ENCODE results near the gene MACROH2A2. TPM values are rescaled to one million over a fixed set of nuclear protein-coding genes. Genes with fewer than 3 reads are reported as not detected.
A peak's percentile ranks its signal among the peaks of the same experiment; 100 is the strongest.

The MACROH2A2 gene
- total and polyA plus RNA-seq, 2 of the 13 experiments (the other 11 are each of a cell fraction or from before 2014, with no cell fraction given) = 9.8 to 43.1 TPM

- no peak for TF ChIP-seq KDM2A (CRISPR knock-in tag; IDR thresholded peaks at IDR 0.05; ENCODE audit: borderline replicate concordance, low read depth)
- TF ChIP-seq, protein P1, sequence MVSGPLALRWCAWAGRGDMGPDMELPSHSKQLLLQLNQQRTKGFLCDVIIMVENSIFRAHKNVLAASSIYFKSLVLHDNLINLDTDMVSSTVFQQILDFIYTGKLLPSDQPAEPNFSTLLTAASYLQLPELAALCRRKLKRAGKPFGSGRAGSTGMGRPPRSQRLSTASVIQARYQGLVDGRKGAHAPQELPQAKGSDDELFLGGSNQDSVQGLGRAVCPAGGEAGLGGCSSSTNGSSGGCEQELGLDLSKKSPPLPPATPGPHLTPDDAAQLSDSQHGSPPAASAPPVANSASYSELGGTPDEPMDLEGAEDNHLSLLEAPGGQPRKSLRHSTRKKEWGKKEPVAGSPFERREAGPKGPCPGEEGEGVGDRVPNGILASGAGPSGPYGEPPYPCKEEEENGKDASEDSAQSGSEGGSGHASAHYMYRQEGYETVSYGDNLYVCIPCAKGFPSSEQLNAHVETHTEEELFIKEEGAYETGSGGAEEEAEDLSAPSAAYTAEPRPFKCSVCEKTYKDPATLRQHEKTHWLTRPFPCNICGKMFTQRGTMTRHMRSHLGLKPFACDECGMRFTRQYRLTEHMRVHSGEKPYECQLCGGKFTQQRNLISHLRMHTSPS (CRISPR knock-in tag; IDR thresholded peaks at IDR 0.05; ENCODE audit: low read depth) = no peak
- TF ChIP-seq, protein P2, sequence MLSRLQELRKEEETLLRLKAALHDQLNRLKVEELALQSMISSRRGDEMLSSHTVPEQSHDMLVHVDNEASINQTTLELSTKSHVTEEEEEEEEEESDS (CRISPR knock-in tag; IDR thresholded peaks at IDR 0.05; ENCODE audit: borderline replicate concordance) = no peak
- TF ChIP-seq RAD51 (IDR thresholded peaks at IDR 0.05; ENCODE audit: borderline replicate concordance) = no peak
- TF ChIP-seq ZBTB37 (CRISPR knock-in tag; IDR thresholded peaks at IDR 0.05) = no peak
- TF ChIP-seq ZNF12 (CRISPR knock-in tag; IDR thresholded peaks at IDR 0.05) = no peak
- TF ChIP-seq TAF15 (IDR thresholded peaks at IDR 0.05; ENCODE audit: low read depth, low read length, poor library complexity, severe bottlenecking) = no peak
- peak; percentile 17 for TF ChIP-seq ZNF777 (CRISPR knock-in tag; IDR thresholded peaks at IDR 0.05)
- no peak for TF ChIP-seq NFRKB (IDR thresholded peaks at IDR 0.05)
- no peak for TF ChIP-seq GTF2F1 (IDR thresholded peaks at IDR 0.05; ENCODE audit: low read length)
- peak; percentile 36; the same call in 1 of the 2 replicates for TF ChIP-seq GABPB1 (CRISPR knock-in tag; IDR thresholded peaks at IDR 0.05)
- no peak for TF ChIP-seq ZNF564 (CRISPR knock-in tag; IDR thresholded peaks at IDR 0.05)
- TF ChIP-seq PPARG (CRISPR knock-in tag; conservative IDR thresholded peaks at IDR 0.05) = no peak
- TF ChIP-seq ZBTB2 (CRISPR knock-in tag; IDR thresholded peaks at IDR 0.05; ENCODE audit: low read depth) = peak; percentile 31; the same call in 1 of the 2 replicates
- TF ChIP-seq ZFP37 (CRISPR knock-in tag; IDR thresholded peaks at IDR 0.05; ENCODE audit: borderline replicate concordance) = no peak
- TF ChIP-seq HNRNPLL (IDR thresholded peaks at IDR 0.05; ENCODE audit: low read depth, low read length, poor library complexity, severe bottlenecking) = peak; percentile 53
- no peak for TF ChIP-seq ZFP91 (CRISPR knock-in tag; IDR thresholded peaks at IDR 0.05; ENCODE audit: borderline replicate concordance)
- no peak for TF ChIP-seq ZFP36 (IDR thresholded peaks at IDR 0.05; ENCODE audit: borderline replicate concordance, low read depth, low read length, partially characterized antibody)
Observed at GRCh38 chr10:70053218-70053840, 683 bp downstream of the MACROH2A2 start (continued).
